ENCODE data around the gene TEX52. TPM values are rescaled to one million over a fixed set of nuclear protein-coding genes. Genes with fewer than 3 reads are reported as not detected.

TEX52 gene
- total and polyA plus RNA-seq, 8 donors, result not detected

- TF ChIP-seq POLR2A (IDR thresholded peaks at IDR 0.05), result no peak
- no peak for TF ChIP-seq POLR2AphosphoS5 (IDR thresholded peaks at IDR 0.05)
- TF ChIP-seq EP300 (IDR thresholded peaks at IDR 0.05), result no peak
- TF ChIP-seq CTCF (IDR thresholded peaks at IDR 0.05), result no peak
- H3K9me3 ChIP-seq, result no peaks in the 10 kb centered on the region
- no peak overlapping the region for H3K27ac ChIP-seq
- no peak overlapping the region for H3K4me3 ChIP-seq
- no peak for DNase-seq
- intact Hi-C loops (cut with DNase I; ENCODE audit: low total_unique reads), result no loop called here
- 93 to 98% (median 95%) methylated on average over 15 of the region's 15 CpGs for WGBS, 5 donors
- H3K4me1 ChIP-seq, result peaks cover 0 to 7% (median 3%) of the 10 kb centered on the region in 4 donors
- no peaks in the 10 kb centered on the region for H3K27me3 ChIP-seq
- peaks cover 57 to 98% (median 92%) of the 10 kb centered on the region in 4 donors for H3K36me3 ChIP-seq
These were observed 37.0 kb downstream of the TEX52 start for GRCh38 chr12:2819810-2820209.

- H3K9me3 ChIP-seq, result no peaks in the 10 kb centered on the region
- TF ChIP-seq EP300 (IDR thresholded peaks at IDR 0.05) (no peak), POLR2AphosphoS5 (IDR thresholded peaks at IDR 0.05) (no peak), CTCF (IDR thresholded peaks at IDR 0.05) (peak in 5 of 7 experiments; percentile 36 to 54 (median 45))
- peaks cover 6 to 32% (median 25%) of the 10 kb centered on the region in 4 donors for H3K4me1 ChIP-seq
- intact Hi-C loops (cut with DNase I; ENCODE audit: low total_unique reads), result no loop called here
- H3K27me3 ChIP-seq, result no peaks in the 10 kb centered on the region
- peak overlapping the region; percentile 87 to 97 (median 94) for H3K27ac ChIP-seq
- peak overlapping the region; percentile 63 to 76 (median 71) for H3K4me3 ChIP-seq
- WGBS, 5 donors, result 13 to 17% (median 15%) methylated on average over 10 of the region's 10 CpGs
- H3K36me3 ChIP-seq, result peaks cover 10 to 36% (median 29%) of the 10 kb centered on the region in 4 donors
- DNase-seq, result peak in 1 of 2 donors; percentile 82
These were observed 43.3 kb downstream of the TEX52 start for GRCh38 chr12:2813214-2814185.

GRCh38 chr12:2812290-2813213 is 44.3 kb downstream of the TEX52 start, which contains the start of gene ITFG2:
ITFG2 (plus strand) TSS chr12:2812668; CDS start chr12:2812761, 93 bp downstream.
- Histone ChIP-seq H3K27ac (peak within 1 kb of the TSS; percentile 87 to 97 (median 94)), H3K4me1 (peaks cover 6 to 32% (median 25%) of the 10 kb centered on the region in 4 donors), H3K9me3 (no peaks in the 10 kb centered on the region), H3K4me3 (peak within 1 kb of the TSS; percentile 63 to 76 (median 71)), H3K36me3 (peaks cover under 1 to 26% (median 20%) of the 10 kb centered on the region in 4 donors), H3K27me3 (no peaks in the 10 kb centered on the region)
- DNase-seq, result peak; percentile 99
- intact Hi-C loops (cut with DNase I; ENCODE audit: low total_unique reads), result no loop called here
- TF ChIP-seq EP300 (IDR thresholded peaks at IDR 0.05) (peak; percentile 68), POLR2A (IDR thresholded peaks at IDR 0.05) (peak in 2 of 4 donors; percentile 44 to 77), CTCF (IDR thresholded peaks at IDR 0.05) (peak in 1 of 7 experiments; percentile 18), POLR2AphosphoS5 (IDR thresholded peaks at IDR 0.05) (peak; percentile 95 to 97 (median 95))
- WGBS, 5 donors, result 0% methylated on average over 28 to 48 of the region's 48 CpGs

- 40 to 62% (median 49%) methylated on average over 5 of the region's 5 CpGs for WGBS, 5 donors
- H3K27ac ChIP-seq, result peak overlapping the region; percentile 18 to 97 (median 94)
- TF ChIP-seq POLR2AphosphoS5 (IDR thresholded peaks at IDR 0.05) (no peak), EP300 (IDR thresholded peaks at IDR 0.05) (no peak), POLR2A (IDR thresholded peaks at IDR 0.05) (no peak), CTCF (IDR thresholded peaks at IDR 0.05) (no peak)
These were observed 45.0 kb downstream of the TEX52 start for GRCh38 chr12:2811801-2812200.

More at GRCh38 chr12:2811801-2812200, 45.0 kb downstream of the TEX52 start:
- Histone ChIP-seq H3K9me3 (no peaks in the 10 kb centered on the region), H3K36me3 (peaks cover 0 to 19% (median 14%) of the 10 kb centered on the region in 4 donors), H3K27me3 (no peaks in the 10 kb centered on the region), H3K4me3 (peak overlapping the region; percentile 63 to 76 (median 71)), H3K4me1 (peaks cover 6 to 32% (median 25%) of the 10 kb centered on the region in 4 donors)
- DNase-seq, result peak in 1 of 2 donors; percentile 65
- intact Hi-C loops (cut with DNase I; ENCODE audit: low total_unique reads), result no loop called here
